NCI-H1436 (cell line): ENCODE results near the gene URM1.

ENCODE experiments used
- DNase-seq: peaks from one replicate; lab custom pipeline; 2025; lab: John Stamatoyannopoulos, UW

The URM1 gene

GRCh38 chr9:128349125-128349524 lies 22.0 kb upstream of the URM1 start:
- no peak for DNase-seq

- no peak for DNase-seq
Observed at GRCh38 chr9:128349772-128350171, 21.4 kb upstream of the URM1 start.

- no peak for DNase-seq
Observed at GRCh38 chr9:128355451-128355850, 15.7 kb upstream of the URM1 start.

DNA sequence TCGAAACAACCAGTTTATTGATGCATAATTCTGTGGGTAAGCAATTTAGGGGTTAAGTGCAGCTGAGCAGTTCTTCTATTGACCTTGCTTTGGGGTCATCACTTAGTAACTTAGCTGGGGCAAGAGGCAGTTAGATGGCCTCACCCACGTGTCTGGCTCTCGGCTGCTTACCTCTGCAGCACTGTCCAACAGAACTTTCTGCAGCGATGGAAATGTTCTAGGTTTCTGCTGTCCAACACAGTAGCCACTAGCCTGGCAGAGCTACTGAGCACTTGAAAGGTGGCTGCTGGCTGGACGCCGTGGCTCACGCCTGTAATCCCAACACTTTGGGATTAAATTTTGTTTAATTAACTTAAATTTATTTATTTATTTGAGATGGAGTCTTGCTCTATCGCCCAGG lies 13.1 kb upstream of the URM1 start:
- no peak for DNase-seq

DNA sequence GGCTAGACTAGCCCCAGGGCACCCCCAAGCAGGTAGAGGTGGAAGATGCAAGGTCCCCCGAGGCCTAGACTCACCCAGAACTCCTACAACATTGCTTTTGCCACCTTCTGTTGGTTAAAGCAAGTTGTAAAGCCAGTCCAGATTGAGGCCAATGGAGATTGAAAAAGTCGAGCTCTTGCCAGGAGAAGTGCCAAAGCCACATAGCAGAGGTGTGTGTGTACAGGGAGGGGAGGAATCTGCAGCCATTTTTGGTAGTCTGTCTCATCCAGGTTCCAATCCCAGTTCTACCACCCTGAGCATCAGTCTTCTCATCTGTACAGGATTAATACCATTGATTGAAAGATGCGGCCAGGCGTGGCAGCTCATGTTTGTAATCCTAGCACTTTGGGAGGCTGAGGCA lies 12.3 kb upstream of the URM1 start:
- DNase-seq: no peak

DNA sequence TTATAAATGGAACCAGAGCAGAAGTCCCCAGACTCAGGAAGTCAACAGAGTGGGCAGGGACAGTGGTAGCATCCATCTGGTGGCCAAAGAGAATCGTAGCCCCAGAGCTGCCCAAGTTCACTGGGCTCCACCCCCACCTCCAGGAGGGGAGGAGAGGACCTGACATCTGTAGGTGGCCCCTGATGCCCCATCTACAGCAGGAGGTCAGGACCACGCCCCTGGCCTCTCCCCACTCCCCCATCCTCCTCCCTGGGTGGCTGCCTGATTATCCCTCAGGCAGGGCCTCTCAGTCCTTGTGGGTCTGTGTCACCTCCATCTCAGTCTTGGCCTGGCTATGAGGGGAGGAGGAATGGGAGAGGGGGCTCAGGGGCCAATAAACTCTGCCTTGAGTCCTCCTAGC lies 10.3 kb upstream of the URM1 start:
- DNase-seq: no peak

GRCh38 chr9:128361296-128361985 lies 9.7 kb upstream of the URM1 start:
- no peak for DNase-seq

- peak; percentile 74 for DNase-seq
Observed at GRCh38 chr9:128361986-128362646, 9.1 kb upstream of the URM1 start.

- no peak for DNase-seq
Observed at GRCh38 chr9:128362774-128363173, 8.4 kb upstream of the URM1 start.

DNA sequence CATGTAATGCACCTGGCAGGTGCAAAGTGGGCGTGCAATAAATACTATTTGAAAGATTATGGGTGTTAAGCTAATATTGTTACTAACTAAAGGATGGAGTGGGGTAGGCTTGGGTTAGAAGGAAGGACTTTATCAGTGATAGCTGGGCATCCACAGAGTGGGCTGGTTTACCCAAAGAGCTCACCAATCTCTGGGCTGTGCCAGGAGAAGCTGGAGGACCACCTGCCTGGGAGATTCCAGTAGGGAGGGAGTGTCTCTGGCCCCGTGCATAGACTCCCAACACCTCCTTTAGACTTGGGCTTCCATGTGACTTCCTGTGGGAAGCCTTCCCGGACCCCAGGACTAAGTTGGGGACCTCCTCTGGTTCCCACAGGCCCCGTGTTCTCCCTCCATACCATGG lies 5.6 kb upstream of the URM1 start:
- DNase-seq: no peak

- no peak for DNase-seq
Observed at GRCh38 chr9:128369024-128369706, 2.0 kb upstream of the URM1 start.

- no peak for DNase-seq
Observed at GRCh38 chr9:128370367-128370751, 815 bp upstream of the URM1 start.

DNA sequence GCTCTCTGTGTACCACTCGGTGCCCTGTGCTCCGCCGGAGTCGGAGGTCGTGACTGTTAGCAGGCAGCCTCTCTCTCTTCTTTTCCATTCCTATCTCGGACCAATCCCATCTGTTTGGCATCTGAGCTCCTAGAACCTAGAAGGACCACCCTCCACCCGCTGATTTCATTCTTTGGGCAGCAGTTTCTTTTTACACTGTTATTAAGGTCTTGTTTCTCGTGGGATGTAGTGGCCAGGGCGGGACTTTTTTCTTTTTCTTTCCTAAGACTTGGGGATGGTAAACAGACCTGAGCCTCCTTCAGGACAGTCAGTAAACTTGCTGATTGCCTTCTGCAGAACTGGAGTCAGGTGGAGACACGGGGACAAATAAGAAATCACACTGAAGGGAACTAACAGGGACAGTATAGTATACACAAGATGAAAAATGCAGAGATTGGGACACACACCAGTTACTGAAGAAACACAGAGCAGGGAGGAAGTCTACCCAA lies 500 bp downstream of the URM1 start:
- no peak for DNase-seq

DNA sequence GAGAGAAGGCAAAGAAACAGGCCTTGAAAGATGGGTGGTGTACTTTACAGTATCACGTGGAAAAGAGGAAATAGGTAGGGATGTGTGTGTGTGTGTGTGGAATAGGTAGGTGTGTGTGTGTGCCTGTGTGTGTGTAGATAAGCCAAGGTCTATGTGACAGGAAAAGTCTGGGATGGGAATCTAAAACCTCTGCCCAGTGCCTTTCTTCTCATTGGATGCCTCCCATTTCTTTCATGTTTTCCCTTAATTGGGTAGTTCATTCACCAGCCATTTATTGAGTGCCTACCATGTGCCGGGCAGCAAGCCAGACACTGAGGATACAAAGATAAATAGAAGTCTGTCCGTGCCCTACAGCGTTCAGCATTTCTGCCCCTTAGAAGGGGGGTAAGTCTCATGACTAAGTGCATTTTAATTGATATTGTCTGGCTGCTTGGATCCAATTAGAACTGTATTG lies 1.0 kb downstream of the URM1 start:
- DNase-seq: no peak

DNA sequence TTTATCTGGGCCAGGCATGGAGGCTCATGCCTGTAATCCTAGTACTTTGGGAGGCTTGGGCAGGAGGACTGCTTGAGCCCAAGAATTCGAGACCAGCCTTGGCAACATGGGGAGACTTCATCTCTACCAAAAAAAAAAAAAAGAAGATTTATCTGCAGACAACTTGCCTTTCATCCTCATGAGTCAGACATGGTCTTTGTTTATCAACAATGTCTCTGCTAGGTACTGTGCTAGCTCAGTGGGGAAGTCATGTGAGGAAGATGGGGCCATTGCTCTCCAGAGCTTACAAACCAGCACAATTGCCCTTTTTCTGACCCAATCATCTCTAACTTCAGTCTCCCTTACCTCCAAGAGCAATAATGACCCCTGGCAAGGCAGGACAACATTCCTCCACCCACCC lies 1.6 kb downstream of the URM1 start:
- DNase-seq: no peak

DNA sequence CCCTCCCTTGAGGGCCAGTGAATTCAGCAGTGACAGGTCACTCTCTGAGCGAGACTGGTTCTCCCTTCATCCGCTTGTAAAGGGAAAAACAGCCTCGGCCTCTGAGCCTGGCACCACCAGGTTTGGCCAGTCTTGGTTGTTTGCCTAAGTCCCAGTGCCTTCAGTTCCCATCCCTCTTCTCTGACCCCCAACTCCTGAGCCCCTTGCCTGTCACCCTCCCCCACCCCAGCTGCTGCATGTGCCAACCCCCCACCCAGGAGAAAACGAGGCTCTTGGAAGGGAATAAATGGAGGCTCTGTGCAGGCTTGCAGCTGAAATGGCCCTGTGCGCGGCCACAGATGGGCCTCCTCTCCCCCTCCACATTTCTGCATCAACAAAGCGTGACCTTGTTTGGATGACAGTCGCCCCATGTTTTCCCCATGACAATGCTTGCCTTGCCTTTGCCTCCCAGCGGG lies 3.1 kb downstream of the URM1 start:
- no peak for DNase-seq

- no peak for DNase-seq
Observed at GRCh38 chr9:128375865-128376264, 4.7 kb downstream of the URM1 start.

DNA sequence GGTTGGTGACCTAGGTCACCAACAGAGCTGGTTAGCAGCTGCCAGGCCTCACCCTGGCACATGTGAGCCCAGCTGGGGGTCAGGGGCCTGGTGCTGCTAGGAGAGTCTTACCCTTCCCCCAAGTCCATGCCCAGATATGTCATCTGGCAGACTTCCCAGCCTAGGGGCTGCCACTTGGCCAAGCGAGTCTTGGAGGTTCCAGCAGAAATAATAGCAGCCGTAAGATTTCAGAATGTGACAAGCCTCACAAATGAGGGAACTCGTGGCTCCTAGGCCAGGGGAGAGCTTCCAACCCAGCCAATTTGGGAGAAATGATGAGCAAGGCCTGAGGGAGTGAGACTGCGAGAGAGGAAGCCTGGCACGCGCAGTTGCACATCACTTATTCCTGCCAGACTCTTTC lies 11.1 kb downstream of the URM1 start:
- no peak for DNase-seq

DNA sequence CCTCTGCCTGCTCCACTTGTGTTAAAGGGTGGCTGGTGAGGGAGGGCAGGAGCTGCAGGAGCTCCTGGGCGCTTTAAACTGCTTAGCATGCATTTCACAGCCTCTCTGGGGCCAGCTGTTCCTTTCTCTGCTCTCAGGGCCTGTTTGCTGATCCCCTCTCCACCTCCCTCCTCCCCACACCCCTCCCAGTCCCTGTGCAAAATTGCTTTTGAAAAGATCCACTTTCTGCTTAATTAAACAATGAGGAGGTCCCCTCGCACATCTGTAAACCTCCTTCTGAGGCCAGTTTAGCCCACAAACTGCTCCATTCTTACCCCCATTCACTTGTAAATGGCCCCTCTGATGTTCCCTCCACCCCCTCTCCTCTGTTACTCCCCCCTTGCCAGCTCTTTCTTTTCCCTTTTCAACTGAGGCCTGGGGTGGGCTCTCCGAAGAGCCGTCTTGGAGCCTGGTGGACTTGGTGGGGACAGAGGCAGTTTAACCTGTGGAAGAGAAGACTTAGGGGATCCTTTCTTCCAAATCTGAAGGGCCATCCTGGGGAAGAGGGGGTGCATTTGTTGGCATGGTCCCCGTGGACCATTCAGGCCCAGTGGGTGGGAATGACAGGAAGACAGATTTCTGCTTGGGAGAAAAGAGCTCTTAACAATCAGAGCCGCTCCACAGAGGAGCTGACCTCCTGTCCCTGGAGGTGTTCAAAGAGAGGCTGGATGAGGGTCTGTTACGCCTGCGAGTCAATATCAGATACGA lies 12.0 kb downstream of the URM1 start:
- DNase-seq: no peak

GRCh38 chr9:128383791-128384190 lies 12.6 kb downstream of the URM1 start:
- DNase-seq: no peak

- DNase-seq: no peak
Observed at GRCh38 chr9:128384801-128385495, 13.8 kb downstream of the URM1 start.
